Stimulated activated CD4-positive, alpha-beta T cell treated with anti-CD3 and anti-CD28 coated beads, Interleukin-15, amount 100 ng/mL, for 24 hours (primary cell): Measurements from ENCODE around the gene DDC.
"Not testable (repeated sequence)": the region's sequence is repeated elsewhere in the genome, so short reads cannot be mapped to it uniquely, and the experiment has no call there.

Experiments used
- DNase-seq: peaks from one replicate; pipeline ENCODE4 v3.0.0-alpha.2; 2020

The DDC gene

GRCh38 chr7:50588937-50589336 is 23.7 kb upstream of the DDC start:
- DNase-seq = no peak

- no peak for DNase-seq
These were observed 22.5 kb upstream of the DDC start for GRCh38 chr7:50587737-50588136.

- DNase-seq = no peak
These were observed 19.7 kb upstream of the DDC start for GRCh38 chr7:50584793-50585408.

DNA sequence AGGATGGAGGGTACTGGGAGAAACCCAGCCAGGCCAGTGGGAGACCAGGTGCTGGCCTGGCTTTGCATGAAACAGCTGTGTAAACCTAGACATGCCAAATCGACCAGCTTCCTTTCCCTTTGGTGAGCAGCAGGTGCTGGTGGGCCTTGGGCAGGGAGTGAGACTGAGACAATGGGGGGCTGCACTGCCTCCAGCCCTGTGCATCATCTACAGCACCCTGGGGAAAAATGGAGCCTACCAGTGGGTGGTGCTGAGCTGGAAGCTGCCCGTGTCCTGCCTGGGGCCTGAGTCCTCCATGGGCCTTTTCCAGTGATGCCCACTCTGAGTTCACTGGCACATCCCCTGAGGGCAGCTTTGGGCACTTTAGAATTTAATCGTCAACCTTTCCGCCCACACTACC is 19.2 kb upstream of the DDC start:
- DNase-seq = no peak

DNA sequence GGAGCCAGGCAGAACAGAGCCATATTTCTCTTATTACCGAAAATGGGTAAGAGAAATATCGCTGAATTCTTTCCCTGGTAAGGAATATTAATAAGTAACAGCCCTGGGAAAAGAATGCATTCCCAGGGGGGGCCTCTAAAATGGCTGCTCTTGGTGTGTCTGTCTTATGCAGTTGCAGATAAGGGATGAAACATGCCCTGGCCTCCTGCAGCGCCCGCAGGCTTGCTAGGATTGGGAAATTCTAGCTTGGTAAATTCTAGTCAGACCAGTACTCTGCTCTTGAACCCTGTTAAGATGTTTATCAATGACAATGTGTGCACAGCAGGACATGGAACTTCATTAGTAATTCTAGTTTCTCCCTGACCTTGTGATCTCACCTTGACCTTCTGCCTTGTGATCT is 18.1 kb upstream of the DDC start:
- not testable (repeated sequence) for DNase-seq

DNA sequence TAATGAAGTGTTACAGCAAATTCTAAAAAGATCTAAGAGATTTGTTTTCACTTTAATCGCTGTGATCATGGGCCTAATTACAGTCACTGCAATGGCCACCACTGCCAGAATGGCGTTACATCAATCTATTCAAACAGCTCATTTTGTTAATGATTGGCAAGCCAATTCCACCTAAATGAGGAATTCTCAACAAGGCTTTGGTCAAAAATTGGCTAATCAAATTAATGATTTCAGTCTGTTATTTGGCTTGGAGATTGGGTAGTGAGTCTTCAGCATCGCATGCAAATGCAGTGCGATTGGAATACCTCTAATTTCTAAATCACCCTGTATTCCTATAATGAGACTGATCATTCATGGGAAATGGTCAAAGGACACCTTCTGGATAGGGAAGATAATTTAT is 17.1 kb upstream of the DDC start:
- not testable (repeated sequence) for DNase-seq

DNA sequence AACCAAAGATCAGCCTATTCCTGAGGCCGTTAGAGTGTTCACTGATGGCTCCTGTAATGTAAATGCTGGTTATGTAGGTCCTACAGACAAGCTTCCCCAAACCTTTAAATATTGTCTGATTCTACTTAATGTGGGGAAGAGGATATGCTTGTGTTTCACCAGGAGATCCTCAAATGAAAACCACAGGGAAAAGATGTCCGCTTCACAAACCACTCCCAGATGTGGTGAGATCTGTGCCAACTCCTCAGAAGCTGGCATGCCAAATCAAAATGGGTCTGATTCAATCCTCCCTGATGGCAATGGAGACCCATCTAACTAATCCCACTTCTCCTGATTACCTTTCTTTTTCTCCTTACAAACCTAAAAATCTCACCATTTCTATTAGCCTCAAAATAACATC is 15.5 kb upstream of the DDC start:
- DNase-seq = not testable (repeated sequence)

DNA sequence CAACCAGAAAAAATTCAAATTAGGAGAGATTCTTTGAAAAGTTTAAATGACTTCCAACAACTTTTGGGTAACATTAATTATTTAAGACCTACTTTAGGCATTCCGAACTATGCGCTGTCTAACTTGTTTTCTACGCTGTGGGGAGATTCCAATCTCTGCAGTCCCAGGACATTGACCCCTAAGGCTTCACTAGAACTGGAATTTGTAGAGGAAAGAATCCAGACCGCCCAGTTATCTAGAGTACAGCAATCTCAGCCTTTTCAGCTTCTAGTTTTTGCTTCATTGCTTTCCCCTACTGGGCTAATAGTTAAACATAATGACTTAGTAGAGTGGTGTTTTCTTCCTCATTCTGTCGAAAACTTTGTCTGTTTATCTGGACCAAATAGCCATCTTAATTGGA is 14.9 kb upstream of the DDC start:
- no peak for DNase-seq

DNA sequence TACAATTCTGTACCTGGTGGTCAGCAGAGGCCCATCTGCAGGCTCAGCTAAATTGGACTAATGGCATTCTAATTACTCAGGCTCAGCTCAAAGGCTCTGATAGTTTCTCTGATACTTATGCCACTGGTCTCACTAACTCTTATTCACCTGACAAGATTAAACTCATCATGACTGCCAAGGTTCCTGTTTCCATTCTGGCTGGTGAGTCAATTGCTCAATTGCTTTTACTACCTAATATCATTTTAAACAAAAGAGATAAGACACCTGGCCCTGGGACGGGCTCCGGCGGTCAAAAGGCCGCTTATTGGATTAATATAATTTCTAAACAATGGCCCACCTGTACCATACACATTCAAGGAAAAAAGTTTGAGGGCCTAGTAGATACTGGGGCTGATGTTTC is 12.9 kb upstream of the DDC start:
- not testable (repeated sequence) for DNase-seq

DNA sequence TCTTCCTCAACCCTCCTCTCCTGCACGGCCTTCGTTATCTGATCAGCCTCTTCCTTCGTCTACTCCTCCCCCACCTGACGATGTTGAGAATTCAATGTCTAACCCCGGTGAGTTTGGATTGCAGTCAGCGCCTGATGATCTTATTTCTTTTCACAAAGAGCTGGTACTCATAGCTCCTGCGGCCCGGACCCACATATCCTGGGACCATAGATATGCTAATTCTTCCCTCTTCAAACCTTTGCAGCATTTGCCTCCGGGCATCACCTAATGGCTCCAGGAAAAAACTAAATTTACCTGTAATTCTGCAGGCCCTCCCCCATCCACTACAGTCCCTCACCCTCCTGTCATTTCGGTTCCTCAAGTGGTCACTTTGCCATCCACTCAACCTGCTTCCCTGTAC is 12.4 kb upstream of the DDC start:
- no peak for DNase-seq

- not testable (repeated sequence) for DNase-seq
These were observed 11.2 kb upstream of the DDC start for GRCh38 chr7:50576388-50576787.

GRCh38 chr7:50567715-50568261 is 2.6 kb upstream of the DDC start:
- no peak for DNase-seq

DNA sequence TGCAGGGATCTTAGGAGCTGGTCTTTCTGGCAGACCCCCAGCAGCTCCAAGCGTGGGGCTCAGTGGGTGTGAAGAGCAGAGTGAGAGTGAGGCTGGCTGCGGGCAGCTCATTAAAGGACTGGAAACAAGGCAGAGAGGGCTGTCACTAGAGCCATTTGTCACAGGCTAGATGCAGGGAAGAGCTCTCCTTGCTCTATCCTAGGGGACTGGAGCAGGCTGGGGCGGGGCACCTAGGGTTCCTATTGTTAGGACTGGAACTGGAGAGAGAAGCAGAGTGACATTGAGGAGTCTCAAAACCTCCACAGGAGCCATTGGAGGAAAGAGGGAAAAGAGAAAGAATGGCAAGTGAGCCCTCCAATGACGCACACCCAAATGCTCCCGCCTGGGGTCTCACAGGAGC is 772 bp upstream of the DDC start:
- no peak for DNase-seq

GRCh38 chr7:50565559-50565916 is 333 bp upstream of the DDC start:
- DNase-seq = no peak

- DNase-seq = no peak
These were observed 1.0 kb downstream of the DDC start for GRCh38 chr7:50564171-50564570.

GRCh38 chr7:50562136-50562535 is 3.1 kb downstream of the DDC start:
- DNase-seq = no peak

DNA sequence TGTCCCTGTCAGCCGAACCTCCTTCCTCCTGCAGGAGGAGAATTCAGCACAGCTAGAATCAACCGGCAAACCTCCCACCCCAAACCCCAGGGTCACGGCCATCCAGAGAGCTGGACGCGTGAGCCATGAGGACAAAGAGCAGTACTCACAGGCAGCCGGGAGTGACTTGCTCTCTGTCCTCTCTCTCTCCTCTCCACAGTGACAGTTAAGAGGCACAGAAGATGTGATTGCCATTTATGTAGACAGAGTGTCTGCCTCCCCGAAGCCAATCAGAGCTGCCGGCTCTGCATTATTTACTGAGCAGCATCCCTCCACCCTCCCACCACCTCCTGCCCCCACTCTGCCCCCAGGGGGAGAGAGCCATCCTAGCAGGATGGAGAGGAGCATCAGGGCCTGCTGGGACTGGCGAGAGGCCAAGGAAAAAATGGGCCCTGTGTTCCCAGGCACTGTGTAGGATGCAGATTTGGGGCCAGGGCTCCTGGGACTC is 4.3 kb downstream of the DDC start:
- DNase-seq = no peak

DNA sequence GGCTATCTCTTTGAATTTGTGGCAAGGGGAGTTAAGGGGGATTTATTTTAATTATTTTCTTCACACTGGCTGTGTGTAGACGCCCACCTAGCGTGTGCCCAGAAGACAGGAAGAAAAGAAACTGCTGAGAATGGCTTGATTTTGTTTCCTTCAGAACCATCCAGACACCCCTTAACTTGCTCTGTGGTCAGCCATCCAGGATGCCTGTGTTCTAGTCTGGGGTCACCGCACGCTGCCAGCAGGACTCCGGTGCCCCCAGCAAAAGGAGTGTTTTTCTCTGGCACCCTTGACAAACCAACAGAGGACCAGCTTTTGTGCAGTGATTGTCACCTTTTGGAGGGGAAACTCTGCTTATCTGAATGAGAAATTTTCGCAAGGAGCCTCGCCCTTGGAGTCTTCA is 5.3 kb downstream of the DDC start:
- no peak for DNase-seq

DNA sequence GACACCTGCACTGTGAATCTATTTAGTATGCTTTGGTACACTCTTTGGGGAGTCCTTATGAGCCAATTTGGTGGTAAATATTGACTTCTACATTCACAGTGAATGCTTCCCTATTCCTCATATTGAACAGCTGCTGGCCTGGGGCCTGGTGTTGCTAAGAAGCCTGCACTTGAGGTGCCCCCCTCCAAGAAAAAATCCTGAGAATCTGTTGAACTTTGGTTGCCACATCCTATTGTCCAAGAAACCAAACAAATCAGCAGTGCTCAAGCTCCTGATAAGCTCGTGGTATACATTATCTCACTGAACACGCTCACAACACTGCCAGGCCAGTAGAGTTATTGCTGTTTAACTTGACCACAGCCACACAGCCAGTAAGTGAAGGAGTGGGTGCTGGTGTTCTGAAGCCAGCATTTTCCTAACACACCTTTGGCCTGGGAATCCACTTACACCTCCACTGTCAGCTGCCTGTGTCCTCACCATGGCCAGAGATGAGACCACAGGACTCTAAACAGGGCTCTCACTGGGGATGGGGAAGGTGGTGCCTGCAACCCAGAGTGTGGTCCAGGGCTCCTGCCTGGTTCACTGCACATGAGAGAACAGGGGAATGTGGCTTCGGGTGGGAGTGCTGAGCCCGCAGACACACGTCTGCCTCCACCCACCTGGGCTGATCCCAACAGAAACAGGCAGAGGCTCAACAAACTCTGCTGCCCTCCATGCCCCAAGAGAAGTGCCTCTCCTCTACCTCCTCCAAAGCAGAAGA is 6.7 kb downstream of the DDC start:
- no peak for DNase-seq

- DNase-seq = no peak
These were observed 8.1 kb downstream of the DDC start for GRCh38 chr7:50557099-50557498.

DNA sequence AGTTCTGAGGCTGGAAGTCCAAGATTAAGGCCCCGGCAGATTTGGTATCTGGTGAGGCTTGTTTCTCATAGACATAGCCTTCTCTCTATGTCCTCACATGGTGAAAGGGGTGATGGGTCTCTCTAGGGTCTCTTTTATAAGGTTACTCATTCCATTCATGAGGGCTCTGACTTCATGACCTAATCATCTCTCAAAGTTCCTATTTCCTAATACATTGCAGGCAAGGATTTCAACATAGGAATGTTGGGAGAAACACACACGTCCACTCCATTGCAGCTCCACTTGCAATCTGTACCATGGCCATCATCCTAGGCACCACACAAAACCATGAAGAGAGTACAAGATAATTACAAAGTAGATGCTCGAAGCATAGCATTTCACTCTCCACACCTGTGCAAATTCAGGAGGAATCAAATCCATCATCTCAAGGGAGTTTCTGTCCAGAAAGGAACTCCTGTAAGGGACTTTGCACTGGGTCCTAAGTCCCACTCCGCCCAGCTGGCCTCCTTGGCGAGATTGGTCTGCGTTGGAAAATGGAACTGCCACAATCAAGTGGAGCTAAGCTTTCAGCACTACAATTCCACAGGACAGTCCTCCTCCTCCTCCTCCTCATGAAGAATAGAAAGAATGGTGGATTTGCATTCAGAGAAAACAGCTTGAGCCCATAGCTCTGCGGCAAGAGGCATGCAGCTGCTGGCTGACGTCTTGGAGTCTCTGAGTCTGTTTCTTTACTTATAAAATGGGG is 8.8 kb downstream of the DDC start:
- DNase-seq = no peak

DNA sequence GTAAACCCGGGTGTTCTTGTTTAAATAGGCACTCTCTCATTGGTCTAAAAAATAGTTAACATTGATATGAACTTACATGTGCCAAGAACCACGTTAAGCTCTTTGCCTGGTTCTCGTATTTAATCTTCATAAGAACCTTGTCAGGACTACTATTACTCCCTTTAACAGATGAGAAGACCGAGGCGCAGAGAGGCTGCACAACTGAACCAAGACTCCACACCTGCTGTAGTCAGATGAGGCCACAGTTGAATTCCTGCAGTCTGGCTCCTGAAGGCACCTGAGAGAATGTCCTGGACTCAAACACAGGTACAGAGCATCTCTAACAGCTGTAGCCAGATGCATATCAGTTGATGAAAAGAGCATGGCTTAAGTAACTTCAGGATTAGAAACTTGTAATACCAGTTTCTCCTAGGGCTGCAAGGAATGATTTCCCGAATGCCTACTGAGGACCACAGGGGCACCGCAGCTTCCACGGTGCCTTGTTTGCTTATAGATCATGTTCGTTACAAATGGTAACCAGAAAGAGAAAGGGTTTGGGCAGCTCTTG is 9.5 kb downstream of the DDC start:
- DNase-seq = no peak
